Liver (tissue), 9 donors: Measurements from ENCODE around the gene IGF2R. TPM values are rescaled to one million over a fixed set of nuclear protein-coding genes. Genes with fewer than 3 reads are reported as not detected.

Experiments
- DNase-seq: peaks from one replicate; pipeline ENCODE4 v3.0.0-alpha.2; 2017; ENCODE audit warnings: low spot score
- H3K27ac ChIP-seq, 2 donors: one replicate each; pipeline ENCODE4 v1.7.0; 2013; ENCODE audit warnings: inconsistent platforms in 2 of 2, low read length in 2 of 2, control low read depth in 1 of 2, low read depth in 1 of 2, mild to moderate bottlenecking in 1 of 2
- H3K27me3 ChIP-seq, 4 donors: one replicate each; pipeline versions ENCODE4 v1.6.1 to v1.7.0; 2013; ENCODE audit warnings: low read length in 3 of 4, inconsistent platforms in 1 of 4, mild to moderate bottlenecking in 1 of 4, moderate library complexity in 1 of 4; ENCODE audit not compliant: control insufficient read depth in 4 of 4, insufficient read depth in 4 of 4
- H3K36me3 ChIP-seq, 4 donors: one replicate each; pipeline versions ENCODE4 v1.6.1 to v1.7.0; 2013; ENCODE audit warnings: low read length in 3 of 4, mild to moderate bottlenecking in 3 of 4, low read depth in 1 of 4, moderate library complexity in 1 of 4; ENCODE audit not compliant: control insufficient read depth in 4 of 4, insufficient read depth in 3 of 4
- H3K4me1 ChIP-seq, 4 donors: one replicate each; pipeline versions ENCODE4 v1.6.1 to v1.7.0; 2013; ENCODE audit warnings: low read length in 3 of 4, mild to moderate bottlenecking in 3 of 4, moderate library complexity in 1 of 4; ENCODE audit not compliant: control insufficient read depth in 4 of 4, insufficient read depth in 4 of 4
- H3K4me3 ChIP-seq, 3 donors: one replicate each; pipeline versions ENCODE4 v1.6.1 to v1.7.0; 2013; ENCODE audit warnings: low read length in 3 of 3, control low read depth in 1 of 3, low read depth in 1 of 3, mild to moderate bottlenecking in 1 of 3
- H3K9ac ChIP-seq, 2 donors: one replicate each; pipeline ENCODE4 v1.7.0; 2013; ENCODE audit warnings: low read length in 2 of 2, mild to moderate bottlenecking in 2 of 2, moderate library complexity in 2 of 2, control low read depth in 1 of 2, low read depth in 1 of 2
- H3K9me3 ChIP-seq, 4 donors: one replicate each; pipeline versions ENCODE4 v1.6.1 to v1.7.0; 2013; ENCODE audit warnings: low read length in 3 of 4; ENCODE audit not compliant: control insufficient read depth in 4 of 4
- FOXA1 ChIP-seq: IDR thresholded peaks from 2 replicates; pipeline ENCODE4 v1.6.1; 2016; ENCODE audit warnings: antibody characterized with exemption
- FOXA2 ChIP-seq: IDR thresholded peaks from 2 replicates; pipeline ENCODE4 v1.6.1; 2016; ENCODE audit warnings: antibody characterized with exemption
- HNF4A ChIP-seq, 2 donors: conservative IDR thresholded peaks; 2 replicates each; pipeline ENCODE4 v1.6.1; 2016; ENCODE audit warnings: antibody characterized with exemption in 2 of 2, mild to moderate bottlenecking in 2 of 2
- HNF4G ChIP-seq: IDR thresholded peaks from 2 replicates; pipeline ENCODE4 v1.6.1; 2016; ENCODE audit warnings: antibody characterized with exemption
- JUND ChIP-seq, 2 donors: IDR thresholded peaks; 2 replicates each; pipeline ENCODE4 v1.6.1; 2016; ENCODE audit warnings: antibody characterized with exemption in 2 of 2
- NR2F2 ChIP-seq: IDR thresholded peaks from 2 replicates; pipeline ENCODE4 v1.6.1; 2016; ENCODE audit warnings: antibody characterized with exemption
- RAD21 ChIP-seq, 2 donors: IDR thresholded peaks; 2 replicates each; pipeline ENCODE4 v1.6.1; 2016; ENCODE audit warnings: antibody characterized with exemption in 2 of 2, mild to moderate bottlenecking in 2 of 2
- RXRA ChIP-seq, 2 donors: IDR thresholded peaks; 2 replicates each; pipeline ENCODE4 v1.6.1; 2017 to 2018; ENCODE audit warnings: antibody characterized with exemption in 2 of 2, mild to moderate bottlenecking in 1 of 2
- TAF1 ChIP-seq: conservative IDR thresholded peaks from 2 replicates; pipeline ENCODE4 v1.6.1; 2016; ENCODE audit warnings: antibody characterized with exemption, mild to moderate bottlenecking
- YY1 ChIP-seq: IDR thresholded peaks from 2 replicates; pipeline ENCODE4 v1.6.1; 2016; ENCODE audit warnings: antibody characterized with exemption, mild to moderate bottlenecking
- WGBS: extraction: QIAGEN DNeasy Blood & Tissue Kit; methylation state at CpG from one replicate; pipeline ENCODE4 v1.1.7; 2013; 5-methylcytosine and 5-hydroxymethylcytosine counted together
- polyA plus RNA-seq, 2 donors: library from polyadenylated mRNA; stranded (reverse) in 1 of 2; unstranded in 1 of 2; fragments of 200-250 nt in 1 of 2; fragments of >200 nt in 1 of 2; fragmentation: Nextera tagmentation in 1 of 2; extraction: Ambion mirVana in 1 of 2; gene quantifications; one replicate each; pipeline versions ENCODE4 v1.2.1 to v1.2.3, GENCODE V29; 2013 to 2015
- total RNA-seq, 2 donors: library from RNA; depleted of rRNA; stranded (reverse); fragments of >200 nt; gene quantifications; one replicate each; pipeline ENCODE4 v1.2.3, GENCODE V29; 2014
- TF ChIP-seq, protein P1 (sequence below): IDR thresholded peaks from 2 replicates; pipeline ENCODE4 v1.6.1; 2016; ENCODE audit warnings: antibody characterized with exemption
- TF ChIP-seq, protein P2 (sequence below): IDR thresholded peaks from 2 replicates; pipeline ENCODE4 v1.6.1; 2016; ENCODE audit warnings: antibody characterized with exemption
- TF ChIP-seq, protein P3 (sequence below): fragments of 150-350 bp; IDR thresholded peaks from 2 replicates; pipeline ENCODE4 v1.5.1; 2017; ENCODE audit warnings: improper control_type of control experiment, low read depth, low read length; ENCODE audit not compliant: missing input control
- TF ChIP-seq, protein P4 (sequence below): IDR thresholded peaks from 2 replicates; pipeline ENCODE4 v1.6.1; 2016; ENCODE audit warnings: antibody characterized with exemption
- TF ChIP-seq, protein P5 (sequence below): IDR thresholded peaks from 2 replicates; pipeline ENCODE4 v1.6.1; 2016; ENCODE audit warnings: antibody characterized with exemption, mild to moderate bottlenecking
- donor health status: healthy.
- donor health status: healthy.
- donor health status: healthy.
- donor health status: healthy.
- donor health status: healthy.

Gene IGF2R
- total and polyA plus RNA-seq, 4 donors: 16.6 to 84.9 (median 45.7) TPM

DNA sequence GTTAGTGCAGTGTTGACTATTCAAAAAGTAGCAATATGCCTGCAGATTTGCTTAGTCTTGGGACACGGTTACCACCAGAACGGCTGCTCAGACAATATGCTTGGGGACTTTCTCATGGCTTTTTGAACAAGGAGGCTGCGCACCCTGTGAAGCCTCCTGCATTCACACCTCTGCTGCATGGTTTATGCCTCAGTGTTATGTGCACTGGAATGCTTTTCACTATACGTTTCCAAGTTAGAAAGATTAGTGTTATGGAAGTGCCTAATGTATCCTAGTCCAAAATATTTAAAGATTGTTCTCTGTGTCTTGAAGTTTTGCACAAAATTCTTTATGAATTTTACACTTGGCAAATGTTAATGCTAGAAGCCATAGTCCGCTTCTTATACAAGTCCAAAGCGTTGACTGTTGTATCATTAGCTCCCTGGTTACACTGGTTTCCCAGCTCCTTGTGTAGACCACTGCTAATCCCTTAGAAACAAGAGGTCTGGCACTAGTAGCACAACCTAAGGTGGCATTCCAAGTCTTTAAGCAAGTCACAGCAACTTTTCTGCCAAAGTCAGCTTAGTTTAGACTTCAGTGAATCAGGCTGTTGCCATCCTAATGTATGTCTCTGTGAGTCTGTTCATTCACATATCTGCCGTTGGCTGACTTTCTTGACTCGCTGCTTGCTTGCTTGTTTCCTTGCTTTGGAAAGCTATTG is 126.4 kb downstream of the IGF2R start:
- Histone ChIP-seq H3K9ac (no peak overlapping the region), H3K27ac (no peak overlapping the region), H3K4me3 (no peak overlapping the region), H3K27me3 (no peaks in the 10 kb centered on the region), H3K9me3 (no peaks in the 10 kb centered on the region), H3K4me1 (peaks cover 12 to 35% (median 26%) of the 10 kb centered on the region in 4 donors), H3K36me3 (peaks cover 5 to 39% (median 28%) of the 10 kb centered on the region in 4 donors)
- no peak for DNase-seq
- TF ChIP-seq HNF4G (no peak), FOXA1 (no peak), RAD21 (IDR thresholded peaks at IDR 0.05) (no peak), TAF1 (no peak), RXRA (IDR thresholded peaks at IDR 0.05) (no peak), FOXA2 (no peak), JUND (IDR thresholded peaks at IDR 0.05) (no peak), NR2F2 (no peak), HNF4A (conservative IDR thresholded peaks at IDR 0.05) (no peak), YY1 (no peak)
- TF ChIP-seq, protein P1, sequence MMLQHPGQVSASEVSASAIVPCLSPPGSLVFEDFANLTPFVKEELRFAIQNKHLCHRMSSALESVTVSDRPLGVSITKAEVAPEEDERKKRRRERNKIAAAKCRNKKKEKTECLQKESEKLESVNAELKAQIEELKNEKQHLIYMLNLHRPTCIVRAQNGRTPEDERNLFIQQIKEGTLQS: no peak
- TF ChIP-seq, protein P2, sequence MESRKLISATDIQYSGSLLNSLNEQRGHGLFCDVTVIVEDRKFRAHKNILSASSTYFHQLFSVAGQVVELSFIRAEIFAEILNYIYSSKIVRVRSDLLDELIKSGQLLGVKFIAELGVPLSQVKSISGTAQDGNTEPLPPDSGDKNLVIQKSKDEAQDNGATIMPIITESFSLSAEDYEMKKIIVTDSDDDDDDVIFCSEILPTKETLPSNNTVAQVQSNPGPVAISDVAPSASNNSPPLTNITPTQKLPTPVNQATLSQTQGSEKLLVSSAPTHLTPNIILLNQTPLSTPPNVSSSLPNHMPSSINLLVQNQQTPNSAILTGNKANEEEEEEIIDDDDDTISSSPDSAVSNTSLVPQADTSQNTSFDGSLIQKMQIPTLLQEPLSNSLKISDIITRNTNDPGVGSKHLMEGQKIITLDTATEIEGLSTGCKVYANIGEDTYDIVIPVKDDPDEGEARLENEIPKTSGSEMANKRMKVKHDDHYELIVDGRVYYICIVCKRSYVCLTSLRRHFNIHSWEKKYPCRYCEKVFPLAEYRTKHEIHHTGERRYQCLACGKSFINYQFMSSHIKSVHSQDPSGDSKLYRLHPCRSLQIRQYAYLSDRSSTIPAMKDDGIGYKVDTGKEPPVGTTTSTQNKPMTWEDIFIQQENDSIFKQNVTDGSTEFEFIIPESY: no peak
- TF ChIP-seq, protein P3, sequence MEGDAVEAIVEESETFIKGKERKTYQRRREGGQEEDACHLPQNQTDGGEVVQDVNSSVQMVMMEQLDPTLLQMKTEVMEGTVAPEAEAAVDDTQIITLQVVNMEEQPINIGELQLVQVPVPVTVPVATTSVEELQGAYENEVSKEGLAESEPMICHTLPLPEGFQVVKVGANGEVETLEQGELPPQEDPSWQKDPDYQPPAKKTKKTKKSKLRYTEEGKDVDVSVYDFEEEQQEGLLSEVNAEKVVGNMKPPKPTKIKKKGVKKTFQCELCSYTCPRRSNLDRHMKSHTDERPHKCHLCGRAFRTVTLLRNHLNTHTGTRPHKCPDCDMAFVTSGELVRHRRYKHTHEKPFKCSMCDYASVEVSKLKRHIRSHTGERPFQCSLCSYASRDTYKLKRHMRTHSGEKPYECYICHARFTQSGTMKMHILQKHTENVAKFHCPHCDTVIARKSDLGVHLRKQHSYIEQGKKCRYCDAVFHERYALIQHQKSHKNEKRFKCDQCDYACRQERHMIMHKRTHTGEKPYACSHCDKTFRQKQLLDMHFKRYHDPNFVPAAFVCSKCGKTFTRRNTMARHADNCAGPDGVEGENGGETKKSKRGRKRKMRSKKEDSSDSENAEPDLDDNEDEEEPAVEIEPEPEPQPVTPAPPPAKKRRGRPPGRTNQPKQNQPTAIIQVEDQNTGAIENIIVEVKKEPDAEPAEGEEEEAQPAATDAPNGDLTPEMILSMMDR: no peak
- TF ChIP-seq, protein P4, sequence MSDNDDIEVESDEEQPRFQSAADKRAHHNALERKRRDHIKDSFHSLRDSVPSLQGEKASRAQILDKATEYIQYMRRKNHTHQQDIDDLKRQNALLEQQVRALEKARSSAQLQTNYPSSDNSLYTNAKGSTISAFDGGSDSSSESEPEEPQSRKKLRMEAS: no peak
- TF ChIP-seq, protein P5, sequence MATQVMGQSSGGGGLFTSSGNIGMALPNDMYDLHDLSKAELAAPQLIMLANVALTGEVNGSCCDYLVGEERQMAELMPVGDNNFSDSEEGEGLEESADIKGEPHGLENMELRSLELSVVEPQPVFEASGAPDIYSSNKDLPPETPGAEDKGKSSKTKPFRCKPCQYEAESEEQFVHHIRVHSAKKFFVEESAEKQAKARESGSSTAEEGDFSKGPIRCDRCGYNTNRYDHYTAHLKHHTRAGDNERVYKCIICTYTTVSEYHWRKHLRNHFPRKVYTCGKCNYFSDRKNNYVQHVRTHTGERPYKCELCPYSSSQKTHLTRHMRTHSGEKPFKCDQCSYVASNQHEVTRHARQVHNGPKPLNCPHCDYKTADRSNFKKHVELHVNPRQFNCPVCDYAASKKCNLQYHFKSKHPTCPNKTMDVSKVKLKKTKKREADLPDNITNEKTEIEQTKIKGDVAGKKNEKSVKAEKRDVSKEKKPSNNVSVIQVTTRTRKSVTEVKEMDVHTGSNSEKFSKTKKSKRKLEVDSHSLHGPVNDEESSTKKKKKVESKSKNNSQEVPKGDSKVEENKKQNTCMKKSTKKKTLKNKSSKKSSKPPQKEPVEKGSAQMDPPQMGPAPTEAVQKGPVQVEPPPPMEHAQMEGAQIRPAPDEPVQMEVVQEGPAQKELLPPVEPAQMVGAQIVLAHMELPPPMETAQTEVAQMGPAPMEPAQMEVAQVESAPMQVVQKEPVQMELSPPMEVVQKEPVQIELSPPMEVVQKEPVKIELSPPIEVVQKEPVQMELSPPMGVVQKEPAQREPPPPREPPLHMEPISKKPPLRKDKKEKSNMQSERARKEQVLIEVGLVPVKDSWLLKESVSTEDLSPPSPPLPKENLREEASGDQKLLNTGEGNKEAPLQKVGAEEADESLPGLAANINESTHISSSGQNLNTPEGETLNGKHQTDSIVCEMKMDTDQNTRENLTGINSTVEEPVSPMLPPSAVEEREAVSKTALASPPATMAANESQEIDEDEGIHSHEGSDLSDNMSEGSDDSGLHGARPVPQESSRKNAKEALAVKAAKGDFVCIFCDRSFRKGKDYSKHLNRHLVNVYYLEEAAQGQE: no peak
- WGBS: 96% methylated on average over 8 of the region's 8 CpGs
